IPS-18c (cell line): ENCODE results near the gene JUND.
A peak's percentile ranks its signal among the peaks of the same experiment; 100 is the strongest.

Source experiments
- H3K4me3 ChIP-seq: 2 replicates; pipeline ENCODE4 v1.7.0; 2013; ENCODE audit warnings: low read depth, mild to moderate bottlenecking, low read length, moderate library complexity; ENCODE audit not compliant: insufficient read depth
- H3K9me3 ChIP-seq: one replicate; pipeline ENCODE4 v1.6.1; 2013; ENCODE audit warnings: mild to moderate bottlenecking, low read length, moderate library complexity; ENCODE audit not compliant: control insufficient read depth, insufficient read depth

Gene JUND

DNA sequence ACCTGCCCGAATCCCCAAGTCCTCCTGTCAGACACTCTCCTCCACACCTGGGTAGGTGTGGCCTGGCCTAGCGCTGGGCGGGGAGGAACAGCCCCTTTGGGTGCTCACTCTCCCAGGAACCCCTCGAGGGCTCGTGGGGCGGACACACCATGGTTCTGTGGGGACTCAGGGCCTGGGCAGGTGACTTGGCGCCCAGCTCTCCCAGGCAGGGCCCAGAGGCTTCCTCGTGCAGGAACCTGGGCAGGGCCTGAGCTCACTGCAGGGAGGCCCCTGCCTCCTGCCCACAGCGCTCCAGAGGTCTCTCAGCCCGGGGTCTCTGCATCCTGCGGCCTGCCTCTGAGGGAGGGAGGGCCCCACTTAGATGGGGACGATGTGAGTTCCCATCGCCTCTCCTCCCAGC lies 29.5 kb upstream of the JUND start:
- Histone ChIP-seq H3K9me3 (no peaks in the 10 kb centered on the region), H3K4me3 (no peak overlapping the region)

DNA sequence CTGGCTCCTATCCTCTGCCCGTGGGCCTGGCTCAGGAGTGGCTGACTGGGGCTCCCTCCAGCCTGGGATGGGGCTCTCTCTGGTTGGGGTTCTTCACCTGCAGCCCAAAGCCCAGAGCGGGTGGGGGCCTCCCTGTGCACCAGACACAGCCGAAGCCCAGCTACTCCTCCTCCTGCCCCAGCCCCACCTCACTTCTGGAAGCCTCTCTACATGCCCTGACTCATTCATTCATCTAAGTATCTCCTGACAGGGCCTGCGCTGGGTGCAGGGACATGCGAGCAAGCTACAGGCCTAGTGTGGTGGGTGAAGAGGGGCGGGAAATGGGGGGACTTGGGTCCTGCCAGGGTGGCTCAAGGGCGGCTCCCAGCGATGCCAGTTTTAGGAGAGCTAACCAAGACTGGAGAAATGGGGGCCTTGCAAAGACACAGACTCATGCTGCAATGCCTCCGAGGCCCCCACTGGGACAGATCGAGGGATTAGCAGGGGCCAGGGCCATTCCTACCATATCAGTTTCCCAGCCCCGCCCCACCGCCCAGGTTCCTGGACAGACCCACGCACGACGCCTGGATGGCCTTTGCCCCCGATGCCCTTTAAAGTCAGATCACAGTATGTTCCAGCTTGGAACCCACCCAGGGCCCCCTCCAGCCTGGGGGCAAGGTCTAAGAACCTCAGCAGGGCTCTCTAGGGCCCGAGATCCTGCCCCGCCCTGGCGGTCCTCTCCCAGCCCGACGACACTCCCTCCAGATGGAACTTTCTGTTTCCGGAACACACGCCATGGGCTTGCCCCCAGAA lies 28.9 kb upstream of the JUND start:
- no peaks in the 10 kb centered on the region for H3K9me3 ChIP-seq
- no peak overlapping the region for H3K4me3 ChIP-seq

DNA sequence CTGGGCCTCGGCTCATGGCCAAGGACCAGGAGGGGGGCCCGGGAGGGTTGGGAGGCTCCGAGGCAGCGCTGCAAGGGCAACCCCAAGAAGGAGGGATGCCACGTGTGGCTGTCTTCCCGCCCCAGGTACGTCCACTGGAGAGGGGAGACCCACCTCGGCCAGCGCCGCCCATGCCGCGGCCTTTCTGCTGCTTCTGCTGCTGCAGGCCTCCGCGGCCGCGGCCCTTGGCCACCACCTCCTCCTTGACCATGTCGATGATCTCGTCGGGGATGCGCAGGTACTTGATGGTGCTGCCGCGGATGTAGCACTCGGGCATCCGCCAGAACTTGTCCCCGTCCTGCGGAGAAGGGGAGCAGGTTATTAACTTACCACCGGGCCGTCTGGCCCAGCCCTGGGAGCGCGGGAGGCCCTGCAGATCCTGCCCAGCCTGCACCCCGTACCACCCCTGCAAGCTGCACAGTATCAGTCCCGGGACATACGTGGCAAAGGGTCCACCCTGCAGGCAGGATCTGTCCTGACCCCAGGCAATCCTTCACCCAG lies 28.2 kb upstream of the JUND start:
- H3K9me3 ChIP-seq, result no peaks in the 10 kb centered on the region
- no peak overlapping the region for H3K4me3 ChIP-seq

DNA sequence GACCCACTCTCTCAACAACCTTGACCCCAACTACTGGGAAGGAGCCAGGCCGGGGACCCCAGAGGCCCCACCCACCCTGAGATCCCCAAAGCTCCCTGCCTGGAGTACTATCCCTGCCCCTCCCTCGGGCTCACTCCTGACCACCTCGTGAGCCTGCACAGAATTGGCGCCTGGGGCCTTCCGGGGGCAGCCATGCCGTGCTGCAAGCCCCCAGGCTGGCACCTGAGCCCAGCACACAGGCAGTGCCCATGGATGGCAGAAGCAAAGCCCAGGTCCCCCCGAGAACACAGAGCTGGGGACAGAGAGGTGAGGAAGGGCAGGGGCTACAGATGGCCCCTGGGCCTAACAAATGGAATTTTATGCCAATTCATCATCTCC lies 27.5 kb upstream of the JUND start:
- no peak overlapping the region for H3K4me3 ChIP-seq
- H3K9me3 ChIP-seq, result no peaks in the 10 kb centered on the region

DNA sequence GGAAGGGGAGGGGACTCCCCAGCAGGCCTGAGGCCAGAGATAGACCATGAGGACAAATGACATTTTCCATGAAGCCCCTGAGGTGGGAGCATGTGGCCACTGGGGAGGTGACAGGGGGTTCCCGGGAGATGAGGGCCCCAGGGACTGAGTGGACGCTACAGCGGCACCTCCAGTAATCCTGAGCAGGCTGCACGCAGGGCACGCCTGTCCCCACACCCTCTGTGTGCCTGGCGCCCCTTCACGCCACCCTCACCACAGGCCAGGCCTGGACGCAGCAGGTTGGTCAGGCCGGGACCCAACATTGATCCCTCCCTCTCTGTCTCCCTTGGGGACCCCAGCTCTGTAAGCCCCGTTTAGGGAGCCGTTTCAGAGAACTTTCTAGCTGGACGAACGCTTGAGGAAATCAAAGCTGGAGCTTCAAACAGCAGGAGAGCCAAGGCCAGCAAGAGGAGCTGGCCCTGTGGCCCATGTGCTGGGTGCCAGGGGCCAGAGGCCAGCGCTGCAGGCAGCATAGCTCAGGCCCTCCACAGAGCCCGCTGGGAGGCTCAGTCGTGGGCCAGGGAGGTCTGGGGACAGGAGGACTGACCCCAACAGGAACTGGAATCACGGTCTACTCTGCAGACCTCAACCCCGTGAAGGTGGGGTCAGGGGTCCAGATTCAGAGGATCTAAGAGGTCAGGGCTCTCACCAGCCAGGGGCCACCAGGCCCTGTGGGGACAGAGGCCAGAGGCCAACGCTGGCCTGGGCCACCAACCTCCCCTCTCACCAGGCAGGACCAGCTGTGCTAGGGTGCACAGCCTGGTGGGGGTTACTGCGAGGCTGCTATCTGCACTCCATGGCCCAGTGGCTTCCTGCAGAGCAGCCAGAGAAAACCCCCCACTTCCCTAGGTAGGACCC lies 26.9 kb upstream of the JUND start:
- H3K4me3 ChIP-seq, result no peak overlapping the region
- H3K9me3 ChIP-seq, result no peaks in the 10 kb centered on the region

DNA sequence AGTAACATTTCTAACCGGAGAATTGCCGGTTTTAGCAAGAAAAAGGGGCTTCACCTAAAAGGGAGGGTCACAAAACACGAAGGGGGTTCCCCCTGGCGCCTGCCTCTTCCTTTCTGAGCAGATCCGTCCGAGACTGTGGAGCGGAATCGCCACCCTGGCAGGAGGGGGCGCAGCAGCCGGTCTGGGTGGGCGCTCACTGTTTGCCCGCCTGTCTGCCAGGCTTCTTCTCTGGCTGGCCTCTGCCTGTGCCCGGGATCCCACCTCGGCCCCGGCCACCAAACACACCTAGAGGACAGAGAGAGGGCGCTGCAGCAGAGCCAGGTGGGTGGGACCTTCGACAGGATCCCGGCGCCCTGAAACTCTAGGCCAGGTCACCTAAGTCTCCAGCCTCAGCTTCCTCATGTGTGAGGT lies 25.9 kb upstream of the JUND start:
- H3K4me3 ChIP-seq, result no peak overlapping the region

DNA sequence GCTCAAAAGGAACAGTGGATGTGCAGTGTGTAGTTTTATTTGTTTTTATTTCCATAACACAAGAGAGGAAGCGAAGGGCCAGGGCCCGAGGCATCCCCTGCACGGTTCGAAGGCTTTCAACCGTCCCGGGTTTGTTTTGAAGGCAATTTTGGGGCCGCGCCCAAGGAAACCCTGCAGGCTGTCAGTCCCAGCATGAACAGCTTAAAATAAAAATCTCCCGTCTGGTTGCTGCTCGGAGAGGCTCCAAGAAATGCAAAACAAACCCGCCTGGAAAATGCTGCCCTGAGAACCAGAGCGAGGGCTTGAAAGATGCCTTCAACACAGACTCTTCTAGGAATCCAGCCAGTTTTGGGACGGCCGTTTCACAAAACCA lies 25.5 kb upstream of the JUND start:
- no peaks in the 10 kb centered on the region for H3K9me3 ChIP-seq
- H3K4me3 ChIP-seq, result no peak overlapping the region

More for the DNA sequence above, 25.9 kb upstream of the JUND start:
- no peaks in the 10 kb centered on the region for H3K9me3 ChIP-seq

DNA sequence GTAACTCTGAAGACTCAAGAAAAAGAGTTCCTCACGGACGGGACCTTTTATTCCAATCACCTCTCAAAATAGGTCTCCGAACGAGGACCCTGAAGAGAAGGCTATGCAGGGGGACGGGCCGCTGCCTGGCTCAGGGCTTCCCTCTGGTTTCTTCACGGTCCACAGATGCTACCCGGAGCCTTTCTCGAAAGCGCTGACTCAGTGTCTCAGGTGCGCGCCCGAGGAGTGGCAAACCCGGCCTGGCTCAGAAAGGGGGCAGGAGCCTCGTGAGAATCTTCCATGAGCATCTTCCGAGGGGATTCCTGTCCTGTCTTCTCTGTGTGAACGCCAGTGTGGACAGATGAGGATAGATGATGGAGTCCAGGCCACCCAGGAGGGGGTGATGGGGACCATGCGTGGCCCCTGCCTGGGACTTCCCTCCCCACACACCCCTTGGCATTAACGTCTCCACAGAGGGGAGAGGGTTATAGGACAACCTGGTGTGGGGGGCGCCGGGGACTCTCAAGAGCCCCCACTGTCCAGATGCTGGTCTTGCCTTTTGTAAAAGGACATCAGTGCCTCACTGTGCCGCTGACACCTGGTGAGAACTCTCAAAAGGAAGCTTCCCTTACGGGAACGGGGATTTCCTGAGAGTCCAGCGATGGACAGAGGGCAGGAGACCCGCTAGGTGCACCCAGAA lies 24.9 kb upstream of the JUND start:
- Histone ChIP-seq H3K9me3 (peaks cover 2% of the 10 kb centered on the region), H3K4me3 (no peak overlapping the region)

DNA sequence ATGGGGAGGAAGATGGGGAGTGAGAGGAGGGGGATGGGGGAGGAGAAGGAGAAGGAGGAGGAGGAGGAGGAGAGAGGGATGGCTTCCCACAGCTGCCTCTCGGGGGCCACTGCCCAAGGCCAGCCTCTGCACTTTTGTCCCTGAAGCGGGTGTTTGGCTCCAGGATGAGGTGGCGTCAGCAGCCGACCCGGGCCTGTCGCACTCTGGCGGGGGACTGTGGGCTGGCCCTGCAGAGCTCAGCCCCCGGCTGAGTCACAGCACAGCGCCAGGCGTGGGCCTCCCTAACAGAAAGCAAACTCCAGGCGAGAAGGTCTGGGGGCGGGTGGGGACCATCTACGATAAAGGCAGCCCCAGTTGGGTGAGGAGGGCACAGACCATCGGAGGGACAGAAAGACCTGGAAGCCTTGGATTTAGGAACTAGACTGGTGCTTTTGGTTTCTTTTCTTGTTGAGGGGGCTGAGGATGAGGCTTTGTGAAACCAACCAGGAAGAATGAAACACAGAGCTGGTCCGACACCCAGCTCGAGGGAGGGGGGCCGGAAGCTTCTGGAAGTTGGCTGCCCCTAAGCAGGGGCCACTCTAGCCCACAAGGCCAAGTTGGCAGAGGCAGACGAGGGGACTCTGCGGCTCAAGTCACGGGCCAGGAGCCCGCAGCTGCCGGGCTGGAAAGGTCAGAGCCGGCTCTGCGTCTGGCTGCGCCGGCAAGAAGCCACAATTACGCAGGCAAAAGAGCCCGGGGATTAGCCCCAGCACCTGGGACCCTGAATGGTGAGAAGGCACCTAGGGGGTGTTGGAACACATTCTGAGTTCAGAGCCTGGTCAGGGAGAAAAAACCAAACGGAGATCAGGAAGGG lies 23.3 kb upstream of the JUND start:
- peak overlapping the region; percentile 31 for H3K4me3 ChIP-seq
- peaks cover 2% of the 10 kb centered on the region for H3K9me3 ChIP-seq

DNA sequence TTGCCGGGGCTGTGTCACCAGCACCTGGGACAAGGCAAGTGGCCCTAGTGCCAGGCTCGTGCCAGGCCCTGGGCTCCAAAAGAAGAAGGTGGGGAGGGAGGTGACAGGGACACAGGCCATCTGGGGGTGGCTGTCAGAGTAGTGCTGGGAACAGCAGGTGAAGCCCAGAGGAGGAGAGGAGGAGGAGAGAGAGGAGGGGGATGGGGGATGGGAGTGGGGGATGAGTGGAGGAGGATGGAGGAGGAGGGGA lies 22.7 kb upstream of the JUND start:
- H3K4me3 ChIP-seq, result no peak overlapping the region
- H3K9me3 ChIP-seq, result peaks cover 2% of the 10 kb centered on the region

DNA sequence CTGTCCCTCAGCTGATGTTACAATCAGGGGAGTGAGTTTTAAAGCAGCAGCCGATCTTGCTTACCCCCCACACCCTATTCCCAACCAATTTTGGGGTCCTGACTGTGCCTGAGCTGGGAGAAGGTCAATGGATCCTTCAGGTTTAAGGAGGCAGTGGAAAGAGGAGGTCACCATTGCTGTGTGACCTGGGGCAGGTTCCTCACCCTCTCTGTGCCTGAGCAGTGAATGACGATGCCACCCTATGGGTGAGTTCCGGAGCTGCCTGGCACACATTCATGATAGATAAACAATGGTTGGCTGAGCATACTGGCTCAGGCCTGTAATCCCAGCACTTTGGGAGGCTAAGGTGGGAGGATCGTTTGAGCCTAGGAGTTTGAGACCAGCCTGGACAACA lies 20.3 kb upstream of the JUND start:
- Histone ChIP-seq H3K9me3 (peaks cover 2% of the 10 kb centered on the region), H3K4me3 (no peak overlapping the region)

DNA sequence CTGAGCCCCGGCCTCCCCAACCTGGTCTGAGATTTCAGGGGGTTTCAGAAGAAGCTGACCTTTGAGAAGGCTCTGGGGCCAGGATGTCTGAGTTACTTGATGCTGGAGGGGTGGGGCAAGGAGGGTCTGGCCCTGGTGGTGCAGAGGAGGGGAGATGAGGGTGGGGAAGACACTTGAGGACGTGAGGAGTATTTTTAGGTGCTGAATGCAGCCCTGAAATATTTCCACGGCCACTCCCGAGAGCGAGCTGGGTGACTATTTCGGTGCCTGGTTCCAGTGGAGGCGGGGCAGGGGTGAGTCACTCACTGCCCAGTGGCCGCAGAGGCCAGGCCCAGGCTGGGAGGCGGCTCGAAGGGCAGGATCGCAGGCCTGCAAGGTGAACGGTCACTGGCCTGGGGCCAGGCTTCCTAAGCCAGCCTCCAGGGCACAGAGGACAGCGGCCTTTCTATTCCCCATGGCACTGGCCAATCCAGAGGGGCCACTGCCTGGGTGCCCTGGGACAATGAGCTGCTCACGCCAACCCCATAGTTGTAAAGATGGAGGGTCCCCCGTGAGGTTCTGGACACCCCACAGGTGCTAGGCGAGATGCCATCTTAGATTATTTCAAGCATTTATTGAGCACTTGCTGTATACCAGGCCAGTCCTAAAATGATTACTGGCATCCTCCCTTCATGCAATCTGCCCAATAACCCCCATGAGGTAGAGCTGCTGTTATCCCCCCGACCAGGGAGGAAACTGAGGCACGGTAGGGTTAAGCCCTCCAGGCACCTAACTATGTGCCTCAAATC lies 19.7 kb upstream of the JUND start:
- peaks cover 2% of the 10 kb centered on the region for H3K9me3 ChIP-seq
- no peak overlapping the region for H3K4me3 ChIP-seq

DNA sequence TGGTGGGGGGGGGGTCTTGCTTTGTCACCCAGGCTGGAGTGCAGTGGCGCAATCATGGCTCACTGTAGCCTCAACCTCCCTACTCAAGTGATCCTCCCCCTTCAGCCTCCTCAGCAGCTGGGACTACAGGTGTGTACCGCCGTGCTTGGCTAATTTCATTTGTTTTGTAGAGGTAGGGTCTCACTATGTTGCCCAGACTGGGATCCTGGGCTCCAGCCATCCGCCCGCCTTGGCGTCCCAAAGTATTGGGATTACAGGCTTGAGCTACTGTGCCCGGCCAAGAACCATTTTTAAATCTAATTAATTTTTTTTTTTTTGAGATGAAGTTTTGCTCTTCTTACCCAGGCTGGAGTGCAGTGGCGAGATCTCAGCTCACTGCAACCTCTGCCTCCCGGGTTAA lies 18.2 kb upstream of the JUND start:
- H3K9me3 ChIP-seq, result peaks cover 2% of the 10 kb centered on the region
- H3K4me3 ChIP-seq, result no peak overlapping the region

DNA sequence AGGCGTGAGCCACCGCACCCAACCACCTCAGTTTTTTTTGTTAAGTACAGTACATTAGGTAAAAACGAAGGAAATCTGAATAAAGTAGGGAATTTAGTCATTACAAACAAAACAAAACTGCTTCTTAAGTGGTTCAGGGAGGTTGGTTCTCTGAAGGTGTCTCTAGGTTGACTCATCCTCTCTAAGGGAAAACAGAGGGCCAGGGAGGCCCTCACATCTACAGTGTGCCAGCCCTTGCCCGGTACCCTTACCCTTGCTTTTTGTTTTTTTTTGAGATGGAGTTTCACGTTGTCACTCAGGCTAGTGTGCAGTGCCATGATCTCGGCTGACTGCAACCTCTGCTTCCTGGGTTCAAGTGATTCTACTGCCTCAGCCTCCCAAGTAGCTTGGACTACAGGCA lies 17.2 kb upstream of the JUND start:
- Histone ChIP-seq H3K4me3 (no peak overlapping the region), H3K9me3 (peaks cover 2% of the 10 kb centered on the region)

DNA sequence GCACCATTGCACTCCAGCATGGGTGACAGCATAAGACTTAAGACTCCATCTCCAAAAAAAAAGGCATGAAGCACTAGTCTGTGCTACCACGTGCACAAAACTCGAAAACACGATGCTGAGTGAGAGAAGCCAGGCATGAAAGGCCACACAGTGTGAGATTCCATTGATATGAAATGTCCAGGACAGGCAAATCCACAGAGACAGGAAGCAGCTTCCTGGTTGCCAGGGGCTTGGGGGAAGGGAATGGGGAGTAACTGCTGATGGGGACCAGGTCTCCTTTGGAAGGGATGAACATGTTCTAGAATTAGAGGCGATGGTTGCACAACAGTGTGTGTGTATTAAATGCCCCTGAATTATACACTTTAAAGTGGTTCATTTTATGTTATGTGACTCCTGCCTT lies 15.9 kb upstream of the JUND start:
- H3K9me3 ChIP-seq, result peaks cover 2% of the 10 kb centered on the region
- H3K4me3 ChIP-seq, result no peak overlapping the region

DNA sequence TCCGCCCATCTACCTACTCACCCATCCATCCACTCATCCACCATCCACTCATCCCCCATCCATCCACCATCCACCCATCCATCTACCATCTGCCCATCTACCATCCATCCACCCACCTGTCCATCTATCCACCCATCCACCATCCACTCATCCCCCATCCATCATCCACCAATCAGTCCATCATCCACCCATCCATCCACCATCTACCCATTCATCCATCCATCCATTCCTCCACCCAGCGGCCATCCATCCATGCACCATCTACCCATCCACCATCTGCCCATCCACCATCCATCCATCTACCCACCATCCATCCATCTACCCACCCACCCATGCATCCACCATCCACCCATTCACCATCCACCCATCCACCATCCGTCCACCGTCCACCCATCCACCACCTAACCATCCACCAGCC lies 13.6 kb upstream of the JUND start:
- H3K4me3 ChIP-seq, result no peak overlapping the region
- H3K9me3 ChIP-seq, result peaks cover 2% of the 10 kb centered on the region
